Loucy (cell line): ENCODE results near the gene TMEM63A.

Source experiments
- H2AFZ ChIP-seq: fragments of 200-600 bp; sonication (generic); 2 replicates; pipeline ENCODE4 v1.6.0; 2016; ENCODE audit warnings: antibody characterized with exemption, mild to moderate bottlenecking, low read length, moderate library complexity
- H3F3A ChIP-seq: fragments of 200-600 bp; 2 replicates; pipeline ENCODE4 v1.6.0; 2016; ENCODE audit warnings: antibody characterized with exemption, low read depth, mild to moderate bottlenecking
- H3K27me3 ChIP-seq: fragments of 200-600 bp; sonication (generic); 2 replicates; pipeline ENCODE4 v1.6.1; 2014; ENCODE audit warnings: low read length, mild to moderate bottlenecking; ENCODE audit not compliant: insufficient read depth, poor library complexity, severe bottlenecking
- H3K36me3 ChIP-seq: fragments of 200-600 bp; sonication (generic); 2 replicates; pipeline ENCODE4 v1.6.1; 2016; ENCODE audit warnings: low read length; ENCODE audit not compliant: insufficient read depth
- H3K4me1 ChIP-seq: fragments of 200-600 bp; sonication (generic); 2 replicates; pipeline ENCODE4 v1.5.1; 2014; ENCODE audit warnings: low read length, mild to moderate bottlenecking; ENCODE audit not compliant: insufficient read depth, poor library complexity, severe bottlenecking
- H3K4me2 ChIP-seq: fragments of 200-600 bp; sonication (generic); 2 replicates; pipeline ENCODE4 v1.6.0; 2014; ENCODE audit warnings: antibody characterized with exemption, low read length, low read depth, mild to moderate bottlenecking; ENCODE audit not compliant: poor library complexity, severe bottlenecking
- H3K4me3 ChIP-seq: fragments of 200-600 bp; sonication (generic); 2 replicates; pipeline ENCODE4 v1.5.1; 2014; ENCODE audit warnings: low read length, mild to moderate bottlenecking, mixed read lengths; ENCODE audit not compliant: poor library complexity, severe bottlenecking
- H3K79me2 ChIP-seq: fragments of 200-600 bp; sonication (generic); 2 replicates; pipeline ENCODE4 v1.6.1; 2014; ENCODE audit warnings: low read length; ENCODE audit not compliant: insufficient read depth
- H3K9ac ChIP-seq: fragments of 200-600 bp; sonication (generic); 2 replicates; pipeline ENCODE4 v1.6.0; 2014; ENCODE audit warnings: mild to moderate bottlenecking, low read depth, low read length, moderate library complexity; ENCODE audit not compliant: poor library complexity, severe bottlenecking
- H3K9me2 ChIP-seq: fragments of 200-600 bp; sonication (generic); replicated peaks from 2 replicates; pipeline ENCODE4 v1.6.1; 2016; ENCODE audit warnings: low read depth, low read length, mixed read lengths
- H3K9me3 ChIP-seq: fragments of 200-600 bp; sonication (generic); 2 replicates; pipeline ENCODE4 v1.6.1; 2014; ENCODE audit warnings: mild to moderate bottlenecking, antibody characterized with exemption, low read length, low read depth; ENCODE audit not compliant: insufficient read depth
- H4K20me1 ChIP-seq: fragments of 200-600 bp; sonication (generic); 2 replicates; pipeline ENCODE4 v1.6.0; 2014; ENCODE audit warnings: antibody characterized with exemption, low read length, mild to moderate bottlenecking; ENCODE audit not compliant: insufficient read depth, poor library complexity, severe bottlenecking
- CTCF ChIP-seq: fragments of 200-600 bp; sonication (generic); conservative IDR thresholded peaks from 2 replicates; pipeline ENCODE4 v1.5.1; 2014; ENCODE audit warnings: mild to moderate bottlenecking, antibody characterized with exemption, low read length
- EZH2phosphoT487 ChIP-seq: fragments of 200-600 bp; IDR thresholded peaks from 2 replicates; pipeline ENCODE4 v1.6.1; 2018; ENCODE audit warnings: antibody characterized with exemption, mild to moderate bottlenecking, moderate library complexity, borderline replicate concordance

Gene TMEM63A

GRCh38 chr1:225834417-225835329 is 47.5 kb downstream of the TMEM63A start:
- Histone ChIP-seq H3K4me2 (no peak overlapping the region), H3K9me2 (no peaks in the 10 kb centered on the region), H4K20me1 (no peaks in the 10 kb centered on the region), H3K27me3 (no peaks in the 10 kb centered on the region), H3K9ac (no peak overlapping the region), H3F3A (no peaks in the 10 kb centered on the region), H2AFZ (no peak overlapping the region), H3K4me3 (no peak overlapping the region), H3K4me1 (no peaks in the 10 kb centered on the region), H3K36me3 (no peaks in the 10 kb centered on the region), H3K9me3 (no peaks in the 10 kb centered on the region), H3K79me2 (no peaks in the 10 kb centered on the region)
- TF ChIP-seq CTCF = no peak
- no peak for TF ChIP-seq EZH2phosphoT487

- Histone ChIP-seq H3K27me3 (no peaks in the 10 kb centered on the region), H2AFZ (no peak overlapping the region), H3K9me2 (no peaks in the 10 kb centered on the region), H4K20me1 (no peaks in the 10 kb centered on the region), H3K4me1 (no peaks in the 10 kb centered on the region), H3K4me2 (no peak overlapping the region), H3K79me2 (no peaks in the 10 kb centered on the region), H3K4me3 (no peak overlapping the region), H3K36me3 (no peaks in the 10 kb centered on the region), H3K9ac (no peak overlapping the region), H3F3A (no peaks in the 10 kb centered on the region), H3K9me3 (no peaks in the 10 kb centered on the region)
- TF ChIP-seq EZH2phosphoT487 (no peak), CTCF (no peak)
These were observed 51.3 kb downstream of the TMEM63A start for GRCh38 chr1:225830841-225831240.

GRCh38 chr1:225828706-225829345 is 53.4 kb downstream of the TMEM63A start:
- Histone ChIP-seq H4K20me1 (no peaks in the 10 kb centered on the region), H3K4me3 (no peak overlapping the region), H3K4me1 (no peaks in the 10 kb centered on the region), H3K9me3 (no peaks in the 10 kb centered on the region), H3F3A (no peaks in the 10 kb centered on the region), H3K9me2 (no peaks in the 10 kb centered on the region), H3K27me3 (no peaks in the 10 kb centered on the region), H3K36me3 (no peaks in the 10 kb centered on the region), H3K79me2 (no peaks in the 10 kb centered on the region), H2AFZ (no peak overlapping the region), H3K4me2 (no peak overlapping the region), H3K9ac (no peak overlapping the region)
- TF ChIP-seq EZH2phosphoT487 = no peak
- TF ChIP-seq CTCF = no peak
